Adrenal gland (tissue), 12 donors: ENCODE results near the gene TKT. TPM values are rescaled to one million over a fixed set of nuclear protein-coding genes. Genes with fewer than 3 reads are reported as not detected.

ENCODE experiments used
- DNase-seq, 7 donors: peaks; one replicate each; pipeline ENCODE4 v3.0.0-alpha.2; 2019 to 2020
- H3K27ac ChIP-seq, 5 donors: fragments of 200-600 bp; sonication (generic) in 4 of 5; 1 replicate in 3 of 5; 2 replicates in 2 of 5; pipeline versions ENCODE4 v1.5.1 to v1.8.0; 2016 to 2020; ENCODE audit warnings: mild to moderate bottlenecking in 1 of 5
- H3K27me3 ChIP-seq: fragments of 200-600 bp; 2 replicates; pipeline ENCODE4 v1.8.0; 2021
- H3K36me3 ChIP-seq, 2 donors: fragments of 200-600 bp; replicated peaks in 1 of 2; 1 replicate in 1 of 2; 2 replicates in 1 of 2; pipeline versions ENCODE4 v1.5.1 to v1.8.0; 2018 to 2022
- H3K4me1 ChIP-seq, 2 donors: fragments of 200-600 bp; replicated peaks in 1 of 2; 1 replicate in 1 of 2; 2 replicates in 1 of 2; pipeline versions ENCODE4 v1.5.1 to v1.8.0; 2018 to 2021
- H3K4me3 ChIP-seq, 4 donors: fragments of 200-600 bp; sonication (generic) in 3 of 4; one replicate each; pipeline ENCODE4 v1.5.1; 2016 to 2018
- H3K9me3 ChIP-seq, 3 donors: fragments of 200-600 bp; sonication (generic) in 1 of 3; replicated peaks in 1 of 3; 1 replicate in 2 of 3; 2 replicates in 1 of 3; pipeline versions ENCODE4 v1.5.1 to v1.8.0; 2016 to 2021
- CTCF ChIP-seq, 6 experiments: fragments of 450-650 bp in 4 of 6; fragments of 200-600 bp in 2 of 6; sonication (generic) in 1 of 6; IDR thresholded peaks; 1 replicate in 5 of 6; 2 replicates in 1 of 6; pipeline versions ENCODE4 v1.5.1 to v1.8.0; 2016 to 2021; ENCODE audit warnings: antibody characterized with exemption in 6 of 6, mild to moderate bottlenecking in 2 of 6, moderate library complexity in 1 of 6
- POLR2A ChIP-seq, 2 donors: fragments of 450-650 bp; IDR thresholded peaks; one replicate each; pipeline ENCODE4 v1.6.1; 2017; ENCODE audit warnings: antibody characterized with exemption in 2 of 2, mild to moderate bottlenecking in 2 of 2, moderate library complexity in 1 of 2
- WGBS, 4 donors: extraction: QIAGEN DNeasy Blood & Tissue Kit in 2 of 4; methylation state at CpG; one replicate each; pipeline versions ENCODE4 v1.1.5 to v1.1.7; 2013 to 2017; 5-methylcytosine and 5-hydroxymethylcytosine counted together
- intact Hi-C, 2 donors: fragments of 100-400 bp; cut with DNase I; formaldehyde crosslinking; loops; one replicate each; pipeline versions ENCODE4 v1.14.1 to v1.15.0; 2022 to 2023
- polyA plus RNA-seq, 3 donors: library from polyadenylated mRNA; stranded (reverse); fragments of 200-250 nt in 2 of 3; fragments of 350-450 nt in 1 of 3; fragmentation: Illumina TruSeq in 1 of 3; extraction: RNeasy Lipid Tissue Mini Kit (QIAGEN cat#74804) in 1 of 3; gene quantifications; one replicate each; pipeline ENCODE4 v1.2.3, GENCODE V29; 2013 to 2014
- total RNA-seq, 9 donors: library from RNA; depleted of rRNA in 4 of 9; stranded (reverse); fragments of >200 nt in 4 of 9; fragments of 120-200 nt in 1 of 9; fragmentation: NEBNext Ultra II Directional in 1 of 9; extraction: Animal tissue kit (Norgen Biotek cat#: 25700) in 1 of 9; gene quantifications; one replicate each; pipeline versions ENCODE4 v1.1.0 to v1.2.4, GENCODE V29; 2013 to 2023
- donor health status: healthy with polysubstance abuse.
- donor health status: Bipolar disorder and iron deficiency.
- donor health status: DM: yes; HTN: yes; CAD: no.
- donor health status: DM: no; HTN: no; CAD: no.
- donor health status: DM: no; HTN: no; CAD: no.
- donor health status: DM: yes; HTN: yes; CAD: no.

The TKT gene
- total and polyA plus RNA-seq, 12 donors: 131 to 516 (median 276) TPM

GRCh38 chr3:53200501-53201498 is 55.0 kb downstream of the TKT start:
- 85 to 87% (median 86%) methylated on average over 17 to 19 of the region's 19 CpGs for WGBS, 4 donors
- no peak for TF ChIP-seq CTCF (IDR thresholded peaks at IDR 0.05)
- no peak for TF ChIP-seq POLR2A (IDR thresholded peaks at IDR 0.05)
- no peaks in the 10 kb centered on the region for H3K9me3 ChIP-seq
- H3K36me3 ChIP-seq: no peaks in the 10 kb centered on the region
- no peak overlapping the region for H3K27ac ChIP-seq
- no peaks in the 10 kb centered on the region for H3K27me3 ChIP-seq
- peaks cover 0 to 5% of the 10 kb centered on the region in 2 donors for H3K4me1 ChIP-seq
- intact Hi-C loops: no loop called here
- no peak overlapping the region for H3K4me3 ChIP-seq
- no peak for DNase-seq

DNA sequence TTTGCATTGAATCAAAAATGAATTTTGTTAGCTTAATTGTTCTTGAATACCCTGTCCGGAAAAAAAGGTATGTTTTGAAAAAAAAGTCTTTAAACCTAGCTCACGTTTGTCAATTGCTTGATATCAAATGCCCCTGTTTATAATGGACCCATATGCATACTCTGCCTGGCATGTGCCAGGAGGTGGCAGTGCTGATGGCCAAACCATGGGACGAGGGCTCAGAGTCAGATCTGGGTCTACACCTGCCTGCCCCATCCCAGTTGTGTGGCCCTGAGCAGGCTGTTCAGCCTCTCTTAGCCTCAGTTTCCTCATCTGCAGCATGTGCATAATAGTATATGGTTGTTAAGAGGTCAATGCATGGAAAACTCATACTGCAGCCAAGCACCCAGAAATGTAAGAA is 56.0 kb downstream of the TKT start:
- intact Hi-C loops: loop anchor here (5.0 kb wide), 1 partner anchor 68 kb away; the partner anchor contains the start of gene RFT1 (in 2 of the 2)
- Histone ChIP-seq H3K9me3 (no peaks in the 10 kb centered on the region), H3K36me3 (no peaks in the 10 kb centered on the region), H3K27me3 (no peaks in the 10 kb centered on the region), H3K4me3 (no peak overlapping the region), H3K27ac (no peak overlapping the region), H3K4me1 (peaks cover 0 to 9% of the 10 kb centered on the region in 2 donors)
- WGBS, 4 donors: 66 to 72% (median 71%) methylated on average over 3 of the region's 3 CpGs
- no peak for DNase-seq
- TF ChIP-seq CTCF (IDR thresholded peaks at IDR 0.05) (no peak), POLR2A (IDR thresholded peaks at IDR 0.05) (no peak)

DNA sequence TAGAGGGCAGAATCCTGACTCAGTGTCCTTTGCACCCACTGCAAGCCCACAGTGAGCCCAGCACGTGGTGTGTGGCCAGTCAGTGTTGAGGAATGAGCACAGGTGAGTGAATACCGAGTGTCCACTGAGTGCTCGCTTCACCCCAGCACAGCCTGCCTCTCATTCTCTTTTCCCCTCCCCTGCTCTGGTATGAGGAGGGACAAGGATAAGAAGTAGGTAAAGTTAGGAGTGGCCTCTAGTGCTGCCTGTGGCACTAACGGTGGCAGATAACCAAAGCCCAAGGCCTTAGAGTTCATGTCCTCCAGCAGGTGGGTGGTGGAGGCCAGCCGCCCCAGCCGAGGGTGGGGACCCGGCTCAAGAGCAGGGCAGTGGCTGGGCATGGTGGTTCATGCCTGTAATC is 56.8 kb downstream of the TKT start:
- intact Hi-C loops: loop anchor here (5.0 kb wide), 1 partner anchor 67 kb away; the partner anchor contains the start of gene RFT1 (in 2 of the 2)
- H3K27me3 ChIP-seq: no peaks in the 10 kb centered on the region

More for the DNA sequence above, 56.8 kb downstream of the TKT start:
- Histone ChIP-seq H3K9me3 (no peaks in the 10 kb centered on the region), H3K4me1 (peaks cover 0 to 9% of the 10 kb centered on the region in 2 donors), H3K36me3 (no peaks in the 10 kb centered on the region), H3K4me3 (no peak overlapping the region), H3K27ac (no peak overlapping the region)
- 73 to 79% (median 77%) methylated on average over 4 to 7 of the region's 7 CpGs for WGBS, 4 donors
- no peak for DNase-seq
- TF ChIP-seq CTCF (IDR thresholded peaks at IDR 0.05) (no peak), POLR2A (IDR thresholded peaks at IDR 0.05) (no peak)
